Cardiac septum (tissue), 1 donor: Measurements from ENCODE around the gene CD27. TPM values are rescaled to one million over a fixed set of nuclear protein-coding genes. Genes with fewer than 3 reads are reported as not detected.

Source experiments
- DNase-seq: peaks from one replicate; pipeline ENCODE4 v3.0.0-alpha.2; 2020; ENCODE audit warnings: low spot score
- intact Hi-C: fragments of 100-400 bp; cut with DNase I; formaldehyde crosslinking; loops from one replicate; pipeline ENCODE4 v1.14.0; 2022
- total RNA-seq: library from RNA; stranded (reverse); fragmentation: NEBNext Ultra II Directional; extraction: Animal tissue kit (Norgen Biotek cat#: 25700); gene quantifications from one replicate; pipeline ENCODE4 v1.2.1, GENCODE V29; 2021
- donor health status: DM: no; HTN: no; CAD: no.

Gene CD27
- total RNA-seq, 1 donor from 2014 or later, result not detected

DNA sequence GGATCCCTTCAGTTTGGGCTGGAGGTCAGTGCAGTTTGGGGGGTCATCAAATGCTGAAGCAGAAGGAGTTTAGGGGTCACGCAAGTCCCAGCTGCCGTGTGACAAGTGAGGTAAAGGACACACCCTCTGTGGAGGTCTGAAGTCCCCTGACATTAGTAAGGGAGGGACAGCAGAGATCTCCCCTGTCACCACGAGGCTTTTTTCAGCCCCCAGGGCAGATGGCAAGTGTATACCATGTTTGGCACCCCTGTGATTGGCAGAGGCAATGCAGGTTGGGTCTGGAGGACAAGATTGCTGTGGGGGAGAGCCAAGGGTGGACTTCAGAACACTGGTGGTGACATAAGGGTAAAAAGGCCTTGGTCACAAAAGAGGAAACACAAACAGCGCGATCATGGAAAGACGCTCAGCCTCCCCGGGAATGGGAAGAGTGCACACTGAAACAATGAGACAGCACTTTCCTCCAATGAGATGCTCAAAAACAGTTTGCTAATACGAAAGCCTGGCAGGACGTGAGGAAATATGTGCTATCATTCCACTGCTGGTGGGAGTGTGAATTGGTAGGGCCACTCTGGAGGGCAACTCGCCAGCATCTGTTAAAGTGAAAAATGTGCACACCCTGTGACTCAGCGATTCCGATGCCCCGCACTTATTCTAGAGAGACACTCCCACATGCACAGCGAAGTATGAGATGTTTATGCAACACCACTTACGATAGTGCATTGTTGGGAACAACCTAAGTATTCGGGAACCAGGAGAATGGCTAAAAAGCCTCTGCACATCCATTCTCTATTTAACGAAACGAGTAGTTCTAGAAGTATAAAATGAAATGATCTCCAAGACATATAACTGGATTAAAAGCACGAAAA is 14.4 kb upstream of the CD27 start:
- intact Hi-C loops, result no loop called here

DNA sequence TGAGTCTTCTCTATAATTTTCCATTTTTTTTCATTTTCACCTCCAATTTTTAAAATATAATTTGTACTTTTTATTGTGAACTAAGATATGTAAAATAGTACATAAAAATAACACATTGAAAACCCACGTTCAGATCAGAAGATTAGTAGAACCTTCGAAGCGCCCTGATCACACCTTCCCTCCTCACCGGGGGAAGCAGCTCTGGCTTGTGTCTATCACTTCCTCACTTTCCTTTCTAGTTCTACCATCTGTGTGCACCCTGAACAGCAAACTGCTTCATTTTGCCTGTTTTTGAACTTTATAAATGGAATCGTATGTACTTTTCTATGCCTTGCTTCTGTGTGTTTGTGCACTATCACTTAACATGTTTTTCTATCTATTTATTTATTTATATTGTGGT is 11.8 kb upstream of the CD27 start:
- intact Hi-C loops, result no loop called here

More for the DNA sequence above, 14.4 kb upstream of the CD27 start:
- peak; percentile 82 for DNase-seq

DNA sequence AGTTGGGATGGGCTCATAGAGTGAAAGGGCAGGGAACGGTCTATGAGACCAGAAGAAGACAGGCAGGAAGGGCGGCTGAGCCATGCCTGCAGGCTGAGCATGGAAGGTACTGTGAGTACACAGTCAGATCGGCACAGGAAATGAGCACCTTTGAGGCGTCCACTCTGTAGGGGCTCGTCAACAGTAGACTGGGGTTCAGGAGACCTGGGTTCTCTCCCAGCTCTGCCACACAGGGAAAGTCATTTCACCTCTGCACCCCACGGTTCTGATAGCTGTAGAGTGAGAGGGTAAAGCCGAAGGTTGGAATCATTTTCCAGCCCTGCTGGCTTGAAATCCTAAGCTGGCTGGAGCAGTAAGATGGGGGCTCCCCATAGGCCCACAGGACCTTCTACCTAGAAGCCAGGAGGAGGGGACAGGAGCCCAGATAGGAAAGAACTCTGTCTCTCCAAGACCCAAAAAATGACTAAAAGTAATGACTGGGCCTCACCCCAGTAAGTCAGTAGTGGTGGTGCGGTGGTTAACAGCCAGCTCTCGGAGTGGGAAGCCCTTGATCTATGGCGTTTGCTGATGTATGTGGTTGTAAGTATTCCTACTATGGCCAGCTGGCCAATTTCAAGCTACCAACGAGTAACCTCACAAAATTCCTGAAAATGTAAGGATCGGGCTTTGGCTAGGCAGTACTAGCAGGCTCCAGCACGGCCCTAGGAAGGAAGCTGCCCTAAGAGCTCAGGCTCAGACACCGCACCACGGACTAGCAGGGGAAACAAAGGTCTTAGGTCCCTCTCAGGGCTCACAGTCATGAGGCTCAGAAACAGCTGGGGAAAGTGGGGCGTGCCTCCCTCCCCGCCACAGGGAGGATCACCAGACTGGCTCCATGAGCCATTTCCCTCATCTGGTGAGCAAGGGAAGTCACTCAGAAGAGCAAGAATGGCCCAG is 10.3 kb upstream of the CD27 start:
- intact Hi-C loops, result no loop called here
- DNase-seq, result peak; percentile 27

More for the DNA sequence above, 11.8 kb upstream of the CD27 start:
- DNase-seq, result no peak

DNA sequence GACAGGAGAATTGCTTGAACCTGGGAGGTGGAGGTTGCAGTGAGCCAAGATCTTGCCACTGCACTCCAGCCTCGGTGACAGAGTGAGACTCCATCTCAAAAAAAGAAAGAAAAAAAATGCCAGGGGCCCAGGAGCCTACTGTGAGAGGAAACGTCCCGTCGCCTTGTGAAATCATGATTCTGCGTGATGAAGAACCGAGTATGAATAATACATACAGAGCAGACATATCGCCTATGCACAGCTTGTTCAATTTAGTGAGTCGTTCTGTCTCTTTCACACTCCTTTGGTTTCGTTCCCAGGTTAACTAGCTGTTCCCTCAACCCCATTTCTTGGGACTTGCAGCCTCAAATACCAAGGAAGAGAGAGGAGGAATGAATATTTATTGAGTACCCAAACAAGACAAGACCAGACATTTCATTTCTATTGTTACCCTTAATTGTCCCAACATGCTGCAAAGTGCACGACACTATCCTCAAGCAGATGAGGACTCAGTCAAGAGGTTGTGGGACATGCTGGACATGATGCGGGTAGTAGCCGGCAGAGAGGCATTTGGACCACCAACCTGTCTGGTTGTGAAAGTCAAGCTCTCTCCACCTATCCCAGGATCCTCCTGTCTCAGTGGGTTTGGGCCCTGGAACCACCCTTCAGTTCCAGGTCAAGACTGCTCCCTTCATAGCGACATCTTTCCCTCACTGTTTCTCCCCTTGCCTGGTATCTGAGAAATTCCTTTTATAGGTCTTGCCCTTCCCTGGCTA is 8.6 kb upstream of the CD27 start:
- peak; percentile 17 for DNase-seq
- intact Hi-C loops, result no loop called here

DNA sequence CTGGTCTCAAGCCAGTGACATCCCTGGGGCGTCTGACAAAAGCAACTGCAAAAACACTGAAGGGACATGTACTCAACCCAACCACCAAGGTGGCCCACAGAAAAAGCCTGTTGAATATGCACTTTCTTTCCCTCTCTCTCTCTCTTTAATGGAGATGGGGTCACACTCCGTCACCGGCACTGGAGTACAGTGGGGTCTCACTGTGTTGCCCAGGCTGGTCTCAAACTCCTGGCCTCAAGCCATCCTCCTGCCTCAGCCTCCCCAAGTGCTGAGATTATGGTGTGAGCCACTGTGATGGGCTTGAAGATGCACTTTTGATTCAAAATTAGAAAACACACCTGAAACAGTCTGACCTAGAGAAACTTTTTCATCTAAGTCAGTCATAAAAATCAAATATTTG is 7.2 kb upstream of the CD27 start:
- intact Hi-C loops, result no loop called here
- peak; percentile 22 for DNase-seq

DNA sequence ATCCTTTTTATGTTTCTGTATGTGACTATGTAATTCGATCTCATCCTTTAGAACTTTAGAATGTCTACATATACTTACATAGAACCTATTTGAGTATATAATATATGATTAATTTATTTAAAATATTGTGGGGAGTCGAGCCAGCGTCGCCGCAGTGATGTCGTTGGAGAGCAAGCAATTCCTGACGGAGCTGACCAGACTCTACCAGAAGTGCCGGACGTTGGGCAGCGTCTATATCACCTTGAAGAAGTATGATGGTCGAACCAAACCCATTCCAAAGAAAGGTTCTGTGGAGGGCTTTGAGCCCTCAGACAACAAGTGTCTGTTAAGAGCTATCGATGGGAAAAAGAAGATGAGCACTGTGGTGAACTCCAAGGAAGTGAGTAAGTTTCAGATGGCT is 6.4 kb upstream of the CD27 start:
- peak; percentile 1 for DNase-seq
- intact Hi-C loops, result no loop called here

DNA sequence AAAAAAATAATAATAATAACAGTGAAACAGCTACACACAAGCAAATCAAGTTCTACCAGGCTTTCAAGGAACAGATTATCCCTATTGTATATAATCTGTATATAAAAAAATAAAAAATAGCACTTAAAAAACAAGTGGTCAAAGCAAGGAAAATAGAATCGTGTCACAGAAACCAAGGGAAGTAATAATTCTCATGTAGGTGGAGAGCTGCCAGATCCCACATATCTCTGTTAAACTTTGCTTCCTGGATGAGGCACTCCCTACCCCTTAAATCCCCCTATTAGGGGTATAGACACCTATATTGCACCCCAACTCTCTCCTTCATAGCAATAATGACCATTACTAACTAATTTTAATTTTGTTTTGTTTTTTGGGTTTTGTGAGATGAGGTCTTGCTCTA is 4.4 kb upstream of the CD27 start:
- intact Hi-C loops, result no loop called here
- no peak for DNase-seq

DNA sequence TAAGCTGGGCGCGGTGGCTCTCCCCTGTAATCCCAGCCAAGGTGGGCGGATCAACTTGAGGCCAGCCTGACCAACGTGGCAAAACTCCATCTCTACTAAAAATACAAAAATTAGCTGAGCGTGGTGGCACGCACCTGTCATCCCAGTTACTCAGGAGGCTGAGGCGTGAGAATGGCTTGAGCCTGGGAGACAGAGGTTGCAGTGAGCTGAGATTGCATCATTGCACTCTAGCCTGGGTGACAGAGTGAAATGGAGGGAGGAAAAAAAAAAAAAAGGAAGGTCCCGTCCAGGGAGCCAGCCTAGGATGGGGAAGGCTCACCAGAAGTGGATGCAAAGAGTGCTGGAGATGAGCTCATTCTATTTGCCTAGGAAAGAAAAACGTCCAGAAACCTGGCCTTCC is 1.9 kb upstream of the CD27 start:
- intact Hi-C loops, result no loop called here
- peak; percentile 6 for DNase-seq

DNA sequence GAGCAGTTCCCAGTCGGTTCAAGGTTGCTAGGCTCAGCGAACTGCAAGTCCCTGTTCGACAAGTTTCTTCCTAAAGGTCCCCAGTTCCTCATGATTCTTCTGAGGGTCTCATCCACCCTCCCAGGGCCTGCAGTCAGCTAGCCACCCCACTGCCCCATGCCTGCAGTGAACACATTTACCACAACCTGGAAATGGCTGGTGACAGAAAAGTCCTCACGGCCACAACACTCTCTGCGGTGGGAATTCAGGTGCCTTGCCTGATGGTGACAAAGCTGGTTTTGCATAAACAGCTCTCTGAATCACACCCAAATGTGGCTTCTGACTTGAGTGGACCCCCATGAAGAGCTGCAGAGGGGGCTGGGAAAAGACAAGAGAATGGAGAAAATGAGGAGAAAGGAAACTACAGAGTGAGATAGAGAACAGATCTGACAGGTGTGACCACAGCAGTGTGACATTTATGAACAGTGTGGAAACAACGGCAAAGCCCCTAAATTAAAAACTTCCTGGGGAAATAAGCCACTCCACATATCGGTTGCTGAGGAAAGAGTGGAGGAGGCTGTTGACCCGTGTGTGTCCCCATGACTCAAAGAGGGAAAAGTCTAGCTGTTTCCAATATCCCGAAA is 1.3 kb upstream of the CD27 start:
- intact Hi-C loops, result no loop called here
- DNase-seq, result peak; percentile 53

DNA sequence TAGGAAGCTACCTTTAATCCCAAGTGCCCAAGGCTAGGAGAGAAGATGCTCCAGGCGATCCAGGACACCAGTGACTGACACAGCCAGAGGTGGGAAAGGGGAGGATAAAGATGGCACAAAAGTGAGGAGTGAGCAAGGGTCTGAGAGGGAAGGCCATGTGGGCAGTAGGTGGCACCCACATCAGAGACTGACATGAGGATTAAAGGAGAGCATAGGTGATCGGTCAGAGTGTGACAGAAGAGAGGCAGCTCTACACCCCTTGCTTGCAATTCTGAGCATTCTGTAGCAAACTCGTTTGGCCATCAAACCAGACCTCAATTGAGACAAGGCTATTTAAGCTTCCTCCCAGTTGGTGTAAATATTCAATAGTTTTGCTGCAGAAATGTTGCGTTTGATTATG is 724 bp upstream of the CD27 start:
- DNase-seq, result peak; percentile 22
- intact Hi-C loops, result no loop called here

DNA sequence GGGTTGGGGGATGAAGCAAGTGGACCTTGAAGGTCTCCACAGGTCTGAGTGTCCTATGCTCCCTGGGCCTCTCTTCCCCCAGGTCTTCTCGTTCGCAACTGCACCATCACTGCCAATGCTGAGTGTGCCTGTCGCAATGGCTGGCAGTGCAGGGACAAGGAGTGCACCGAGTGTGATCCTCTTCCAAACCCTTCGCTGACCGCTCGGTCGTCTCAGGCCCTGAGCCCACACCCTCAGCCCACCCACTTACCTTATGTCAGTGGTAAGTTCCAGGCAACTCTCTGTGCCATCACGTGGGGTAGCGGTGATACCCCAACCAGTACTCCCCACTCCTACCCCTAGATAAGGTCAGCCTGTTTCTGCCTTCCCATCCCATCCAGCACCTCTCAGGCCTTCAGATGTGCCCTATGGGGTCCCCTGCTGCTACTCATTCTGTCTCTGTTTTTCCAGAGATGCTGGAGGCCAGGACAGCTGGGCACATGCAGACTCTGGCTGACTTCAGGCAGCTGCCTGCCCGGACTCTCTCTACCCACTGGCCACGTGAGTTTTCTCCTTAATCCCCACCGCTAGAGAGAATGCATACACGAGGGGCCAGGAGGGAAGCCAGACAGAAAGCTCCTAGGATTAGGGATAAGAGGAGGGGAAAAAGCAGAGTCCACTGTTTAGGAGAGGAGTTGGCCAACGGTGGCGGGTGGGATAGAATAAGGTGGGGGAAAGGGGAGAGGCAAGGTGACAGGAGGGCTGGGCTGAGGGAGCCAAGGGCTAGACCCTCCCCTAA is 5.5 kb downstream of the CD27 start:
- intact Hi-C loops, result loop anchor here (2.0 to 5.0 kb wide), 2 partner anchors 43 to 113 kb away; partner anchors contain the start of gene MRPL51
- DNase-seq, result peak; percentile 65

DNA sequence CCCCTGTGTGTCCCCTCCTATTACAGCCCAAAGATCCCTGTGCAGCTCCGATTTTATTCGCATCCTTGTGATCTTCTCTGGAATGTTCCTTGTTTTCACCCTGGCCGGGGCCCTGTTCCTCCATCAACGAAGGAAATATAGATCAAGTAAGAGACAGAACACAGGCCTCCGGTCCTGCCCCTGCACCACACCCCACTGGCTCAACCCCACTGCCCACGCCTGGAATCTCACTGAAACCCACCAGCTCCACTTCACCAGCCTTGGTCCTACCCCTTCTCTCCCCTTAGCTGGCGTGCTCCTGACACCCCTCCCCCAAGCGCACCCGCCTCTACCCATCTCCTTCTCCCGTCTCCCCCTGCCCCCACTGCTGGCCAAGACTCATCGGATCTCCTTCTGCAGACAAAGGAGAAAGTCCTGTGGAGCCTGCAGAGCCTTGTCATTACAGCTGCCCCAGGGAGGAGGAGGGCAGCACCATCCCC is 6.2 kb downstream of the CD27 start:
- no peak for DNase-seq
- intact Hi-C loops, result loop anchor here (2.0 to 5.0 kb wide), 2 partner anchors 42 to 114 kb away; partner anchors contain the start of gene MRPL51

DNA sequence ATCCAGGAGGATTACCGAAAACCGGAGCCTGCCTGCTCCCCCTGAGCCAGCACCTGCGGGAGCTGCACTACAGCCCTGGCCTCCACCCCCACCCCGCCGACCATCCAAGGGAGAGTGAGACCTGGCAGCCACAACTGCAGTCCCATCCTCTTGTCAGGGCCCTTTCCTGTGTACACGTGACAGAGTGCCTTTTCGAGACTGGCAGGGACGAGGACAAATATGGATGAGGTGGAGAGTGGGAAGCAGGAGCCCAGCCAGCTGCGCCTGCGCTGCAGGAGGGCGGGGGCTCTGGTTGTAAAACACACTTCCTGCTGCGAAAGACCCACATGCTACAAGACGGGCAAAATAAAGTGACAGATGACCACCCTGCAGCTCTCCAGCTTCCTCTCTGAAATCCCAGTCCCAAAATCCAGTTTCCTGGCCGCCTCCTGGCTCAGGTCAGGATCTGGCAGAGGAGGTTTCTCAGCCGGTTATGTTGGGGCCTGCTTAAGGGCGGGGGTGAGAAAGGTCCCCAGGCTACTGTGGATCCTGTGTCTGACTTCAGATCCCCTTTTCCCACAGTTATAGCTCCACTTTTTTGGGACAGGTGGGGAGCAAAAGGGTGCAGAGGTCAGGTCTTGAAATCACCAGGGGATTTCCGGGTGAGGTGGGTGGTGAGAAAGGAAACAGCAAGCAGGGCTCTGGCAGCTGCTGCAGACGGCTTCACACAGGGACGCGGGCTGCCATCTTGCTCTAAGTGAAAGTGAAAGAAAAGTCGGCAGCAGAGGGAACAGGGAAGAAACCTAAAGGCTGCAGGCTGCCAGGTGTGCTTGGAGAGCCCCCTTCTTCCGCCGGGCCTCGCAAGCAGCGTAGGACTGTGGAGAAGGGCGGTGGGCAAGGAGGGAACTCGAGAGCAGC is 6.8 kb downstream of the CD27 start, which contains the start of gene TAPBPL:
Gene TAPBPL (plus strand): TSS at position 695 of the 897 bp plus-strand sequence. CDS start 207 bp downstream, outside the sequence.
- peak; percentile 92 for DNase-seq
- intact Hi-C loops, result loop anchor here (2.0 to 5.0 kb wide), 2 partner anchors 41 to 114 kb away; partner anchors contain the start of gene MRPL51

DNA sequence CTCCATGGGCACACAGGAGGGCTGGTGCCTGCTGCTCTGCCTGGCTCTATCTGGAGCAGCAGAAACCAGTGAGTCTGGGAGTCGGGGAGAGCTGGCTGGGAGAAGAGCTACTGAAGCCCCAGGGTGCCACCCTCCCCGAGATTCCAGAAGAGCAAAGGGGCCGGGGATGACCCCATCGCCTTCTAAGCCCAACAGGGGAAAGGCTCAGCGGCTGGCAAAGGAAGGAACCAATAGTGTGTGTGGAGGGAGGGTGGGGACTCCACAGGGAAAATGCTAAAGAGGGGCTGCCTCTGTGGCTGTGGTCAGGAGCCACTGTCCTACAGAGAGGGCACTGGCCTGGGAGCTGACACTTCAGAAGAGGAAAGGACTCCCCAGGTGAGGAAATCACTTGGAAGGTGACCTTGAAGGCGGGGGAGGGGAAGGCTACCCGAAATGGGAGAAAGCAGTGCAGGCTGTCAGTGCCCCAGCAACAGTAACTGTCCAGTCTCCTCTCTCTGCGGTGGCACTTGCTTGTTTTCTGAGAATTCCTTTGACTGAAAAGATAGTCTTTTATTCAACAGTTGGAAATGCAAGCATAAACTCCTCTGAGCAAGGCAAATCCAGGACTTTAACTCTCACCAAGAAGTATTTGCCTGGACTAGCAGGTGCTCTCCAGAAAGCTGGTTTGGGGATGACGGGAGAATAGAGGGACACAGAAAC is 7.6 kb downstream of the CD27 start:
- intact Hi-C loops, result loop anchor here (5.0 kb wide), 1 partner anchor 115 kb away; no protein-coding TSS in a partner anchor
- DNase-seq, result peak; percentile 82

DNA sequence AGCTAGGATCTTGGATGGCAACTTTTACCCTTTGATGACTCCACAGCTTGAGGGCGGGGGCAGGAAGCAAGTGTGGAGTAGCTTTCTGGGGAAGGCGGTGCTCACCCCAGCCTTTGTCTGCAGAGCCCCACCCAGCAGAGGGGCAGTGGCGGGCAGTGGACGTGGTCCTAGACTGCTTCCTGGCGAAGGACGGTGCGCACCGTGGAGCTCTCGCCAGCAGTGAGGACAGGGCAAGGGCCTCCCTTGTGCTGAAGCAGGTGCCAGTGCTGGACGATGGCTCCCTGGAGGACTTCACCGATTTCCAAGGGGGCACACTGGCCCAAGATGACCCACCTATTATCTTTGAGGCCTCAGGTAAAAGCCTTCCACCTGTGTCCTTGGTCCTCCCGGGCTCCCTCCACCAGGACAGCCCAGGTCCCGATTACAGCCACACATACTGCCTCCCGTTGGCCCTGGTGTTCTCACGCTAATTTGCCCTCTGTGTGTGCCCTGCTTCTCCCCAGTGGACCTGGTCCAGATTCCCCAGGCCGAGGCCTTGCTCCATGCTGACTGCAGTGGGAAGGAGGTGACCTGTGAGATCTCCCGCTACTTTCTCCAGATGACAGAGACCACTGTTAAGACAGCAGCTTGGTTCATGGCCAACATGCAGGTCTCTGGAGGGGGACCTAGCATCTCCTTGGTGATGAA is 8.3 kb downstream of the CD27 start:
- intact Hi-C loops, result loop anchor here (5.0 kb wide), 1 partner anchor 116 kb away; no protein-coding TSS in a partner anchor
- DNase-seq, result no peak
